HG02970 (cell line): ENCODE measurements around the gene ESYT2.

Source experiments
- ATAC-seq: cut with Tn5 transposase; IDR thresholded peaks from one replicate; pipeline ENCODE4 v1.9.1; 2021; ENCODE audit warnings: mild to moderate bottlenecking, moderate library complexity, moderate number of reproducible peaks; ENCODE audit not compliant: unreplicated experiment, low FRiP score

Gene ESYT2

DNA sequence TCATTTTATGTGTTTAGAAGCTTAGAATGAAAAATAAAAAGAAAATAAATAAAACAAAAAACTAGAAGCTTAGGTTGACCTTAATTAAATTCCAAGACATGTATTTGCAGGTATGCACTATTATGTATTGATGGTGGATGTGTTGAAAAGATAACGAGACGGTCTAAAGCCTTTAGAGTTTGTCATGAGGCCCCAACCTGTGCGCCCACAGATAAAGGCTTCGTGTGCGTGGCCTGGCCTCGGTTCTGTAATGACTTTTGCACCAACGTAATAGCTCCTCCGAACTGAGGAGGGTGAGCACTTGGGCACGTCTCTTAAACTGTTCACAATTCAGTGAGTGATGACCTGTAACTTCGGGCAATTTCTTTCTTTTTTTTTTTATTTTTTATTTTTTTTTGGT lies 81.0 kb downstream of the ESYT2 start:
- ATAC-seq = no peak

- no peak for ATAC-seq
Observed at GRCh38 chr7:158747408-158747807, 81.9 kb downstream of the ESYT2 start.

- no peak for ATAC-seq
Observed at GRCh38 chr7:158746957-158747356, 82.4 kb downstream of the ESYT2 start.

- no peak for ATAC-seq
Observed at GRCh38 chr7:158745057-158745715, 84.1 kb downstream of the ESYT2 start.

DNA sequence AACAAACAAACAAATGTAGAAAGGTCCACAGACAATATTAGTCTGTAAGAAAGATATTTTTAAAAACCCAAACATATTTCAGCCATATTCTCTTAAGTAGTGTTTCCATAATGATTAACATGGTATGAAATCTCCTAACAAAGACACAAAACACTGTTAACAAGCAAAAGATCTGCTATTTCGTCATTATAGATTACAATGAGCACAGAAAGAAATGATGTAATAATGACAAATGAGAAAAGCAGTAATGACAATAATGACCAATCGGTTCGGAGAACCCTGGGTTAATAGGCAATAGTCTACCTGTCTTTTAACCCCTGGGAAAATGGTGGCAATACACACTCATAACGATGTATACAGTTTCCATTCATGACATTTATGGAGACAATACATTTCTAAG lies 85.2 kb downstream of the ESYT2 start:
- no peak for ATAC-seq

DNA sequence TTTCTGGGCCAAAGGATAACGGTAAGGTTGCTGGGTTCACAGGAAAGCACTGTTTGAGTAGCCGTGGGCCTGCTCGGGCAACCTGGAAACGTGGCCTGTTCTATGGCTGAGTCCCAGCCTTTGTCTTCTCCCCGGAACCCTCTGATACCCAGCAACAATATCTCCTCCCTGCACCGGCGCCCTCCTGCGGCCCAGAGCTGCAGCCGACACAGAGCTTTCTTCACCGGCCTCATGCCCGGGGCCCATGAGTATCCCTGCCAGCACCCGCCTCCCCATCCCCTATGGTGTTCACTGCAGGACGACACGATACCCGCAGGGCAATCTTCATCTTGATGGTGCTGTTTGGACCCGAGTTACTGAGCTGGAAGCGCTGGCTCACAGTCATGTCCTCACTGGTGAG lies 86.1 kb downstream of the ESYT2 start:
- ATAC-seq = no peak

DNA sequence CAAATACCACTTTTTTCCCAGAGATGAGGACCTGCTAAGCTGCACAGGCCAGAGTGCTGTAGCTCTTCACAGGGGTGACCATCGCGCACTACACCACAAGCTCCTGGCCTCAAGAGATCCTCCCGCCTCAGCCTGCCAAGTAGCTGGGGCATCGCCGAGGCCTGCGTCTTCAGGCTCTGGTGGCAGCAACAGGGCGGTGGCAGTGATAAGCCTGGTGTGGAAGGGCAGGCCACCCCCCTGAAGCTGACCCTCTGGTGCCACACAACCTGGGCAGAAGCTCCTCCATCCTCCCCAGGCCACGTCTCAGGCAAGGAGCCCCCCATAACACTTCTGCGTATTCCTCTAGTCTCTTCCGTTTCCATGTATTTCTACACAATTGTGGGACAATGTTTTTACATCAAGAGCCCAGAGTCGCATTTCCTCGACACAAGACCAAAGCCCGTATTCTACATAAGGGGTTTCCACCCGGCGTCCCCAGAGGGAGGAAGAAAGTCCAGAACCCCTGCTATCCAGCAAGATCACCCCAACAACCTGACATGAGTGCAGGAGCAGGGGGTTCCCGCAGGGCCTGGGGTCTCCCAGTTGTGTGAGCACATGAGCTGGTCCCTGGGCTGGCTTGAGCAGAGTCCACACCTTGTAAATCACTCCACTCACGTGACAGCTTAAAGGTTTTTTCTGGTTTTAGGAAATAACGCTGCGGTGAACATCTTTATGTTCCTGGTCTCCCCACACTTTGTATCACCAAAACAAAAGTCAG lies 87.1 kb downstream of the ESYT2 start:
- no peak for ATAC-seq

GRCh38 chr7:158741294-158741666 lies 88.0 kb downstream of the ESYT2 start:
- ATAC-seq = no peak

DNA sequence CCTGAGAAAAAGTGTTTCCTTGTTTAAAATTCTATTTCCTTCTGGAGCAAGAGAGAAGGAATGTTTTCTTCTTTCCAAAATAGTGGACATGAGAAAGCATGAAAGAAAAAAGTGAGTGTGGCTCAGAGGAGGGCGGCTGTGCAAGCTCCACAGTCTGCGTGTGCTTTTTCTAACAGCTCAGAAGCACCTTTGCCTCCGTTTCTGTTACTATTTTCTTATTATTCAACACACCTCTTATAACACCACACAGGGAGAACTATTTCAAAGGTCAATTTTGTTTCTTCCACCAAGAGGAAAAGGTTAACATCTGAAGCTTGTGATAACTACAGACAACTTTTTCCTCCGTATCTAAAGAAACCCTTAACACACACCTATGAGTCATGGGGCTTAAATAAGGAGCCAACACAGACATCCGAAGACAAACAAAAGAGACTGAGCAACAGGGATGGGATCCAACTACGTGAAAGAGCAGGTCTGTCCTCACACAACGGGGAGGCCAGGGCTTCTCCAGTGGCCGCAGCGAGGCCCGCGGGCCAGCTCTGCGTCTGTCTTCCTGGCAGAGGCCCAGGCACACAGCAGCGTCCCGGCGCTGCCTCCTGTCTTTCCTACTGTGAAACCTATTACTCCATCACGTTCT lies 88.5 kb downstream of the ESYT2 start:
- no peak for ATAC-seq

- no peak for ATAC-seq
Observed at GRCh38 chr7:158740013-158740656, 89.2 kb downstream of the ESYT2 start.

DNA sequence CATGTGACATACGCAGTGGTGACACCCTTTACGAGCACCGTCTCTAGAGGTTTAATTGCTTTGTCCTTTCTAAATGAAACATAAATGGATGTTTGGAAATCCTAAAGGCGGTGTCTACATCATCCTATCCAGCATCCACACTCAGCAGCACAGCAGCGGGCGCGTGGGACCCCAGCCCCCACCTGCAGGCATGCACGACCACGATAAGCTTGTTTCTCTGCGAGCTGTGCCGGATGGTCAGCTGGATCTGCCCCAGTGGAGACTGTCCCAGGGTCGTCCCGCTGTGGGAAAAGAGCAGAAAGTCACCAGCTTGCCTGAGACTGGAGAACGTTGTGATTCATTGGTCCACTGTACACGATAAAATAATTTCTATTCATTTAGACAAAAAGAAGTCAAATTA lies 90.5 kb downstream of the ESYT2 start:
- no peak for ATAC-seq

GRCh38 chr7:158737064-158737695 lies 92.1 kb downstream of the ESYT2 start:
- ATAC-seq = no peak

GRCh38 chr7:158735935-158736334 lies 93.4 kb downstream of the ESYT2 start:
- ATAC-seq = no peak

DNA sequence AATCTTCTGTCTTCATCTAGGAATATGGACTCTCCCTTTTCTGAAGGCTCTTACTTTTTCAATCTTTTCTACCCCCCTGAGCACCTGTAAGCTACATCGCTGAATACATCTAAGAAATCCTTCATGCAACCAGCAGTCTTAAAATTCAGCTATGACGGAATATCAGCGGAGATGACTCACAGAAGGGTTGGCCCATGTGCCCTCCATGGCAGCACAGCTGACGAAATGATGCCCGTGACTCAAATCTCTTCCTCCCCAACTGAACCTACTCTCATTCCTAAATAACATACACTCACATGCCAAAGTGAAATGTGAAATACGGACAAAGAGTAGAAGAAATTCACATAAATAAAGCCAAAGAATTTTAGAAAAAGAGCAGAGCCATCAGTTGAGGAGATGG lies 94.4 kb downstream of the ESYT2 start:
- no peak for ATAC-seq

DNA sequence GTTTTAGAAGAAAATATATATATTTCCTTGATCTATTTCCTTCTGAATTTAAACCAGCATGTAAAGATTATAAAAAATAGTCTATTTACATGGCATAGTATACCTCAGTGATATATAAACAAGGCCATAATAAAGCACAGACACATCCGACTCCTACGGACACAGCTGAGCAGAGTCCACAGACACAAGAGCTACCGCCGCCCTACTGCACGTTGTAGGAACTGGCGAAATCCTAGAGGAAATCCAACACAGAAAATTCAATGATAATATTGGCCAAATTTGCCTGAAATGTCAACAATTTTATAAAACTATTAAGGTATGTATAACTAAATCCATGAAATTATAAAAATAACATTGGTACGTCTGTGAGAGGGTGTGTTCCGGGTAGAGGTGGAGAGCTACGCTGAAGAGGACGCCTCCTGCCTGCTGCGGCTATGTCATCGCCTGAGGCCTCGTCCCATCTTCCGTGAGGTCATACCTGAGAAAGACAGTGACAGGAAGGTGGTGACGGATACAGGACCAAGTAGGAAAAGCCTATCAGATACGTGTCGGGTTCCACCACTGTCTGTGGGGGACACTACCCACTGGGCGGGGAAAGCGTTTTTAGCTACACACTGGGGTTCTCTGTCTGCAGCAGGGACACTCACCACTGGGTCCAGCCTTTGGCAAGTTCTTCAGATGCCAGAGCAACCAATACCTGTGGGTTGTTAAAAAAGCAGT lies 95.4 kb downstream of the ESYT2 start:
- no peak for ATAC-seq

- ATAC-seq = no peak
Observed at GRCh38 chr7:158733220-158733519, 96.1 kb downstream of the ESYT2 start.

DNA sequence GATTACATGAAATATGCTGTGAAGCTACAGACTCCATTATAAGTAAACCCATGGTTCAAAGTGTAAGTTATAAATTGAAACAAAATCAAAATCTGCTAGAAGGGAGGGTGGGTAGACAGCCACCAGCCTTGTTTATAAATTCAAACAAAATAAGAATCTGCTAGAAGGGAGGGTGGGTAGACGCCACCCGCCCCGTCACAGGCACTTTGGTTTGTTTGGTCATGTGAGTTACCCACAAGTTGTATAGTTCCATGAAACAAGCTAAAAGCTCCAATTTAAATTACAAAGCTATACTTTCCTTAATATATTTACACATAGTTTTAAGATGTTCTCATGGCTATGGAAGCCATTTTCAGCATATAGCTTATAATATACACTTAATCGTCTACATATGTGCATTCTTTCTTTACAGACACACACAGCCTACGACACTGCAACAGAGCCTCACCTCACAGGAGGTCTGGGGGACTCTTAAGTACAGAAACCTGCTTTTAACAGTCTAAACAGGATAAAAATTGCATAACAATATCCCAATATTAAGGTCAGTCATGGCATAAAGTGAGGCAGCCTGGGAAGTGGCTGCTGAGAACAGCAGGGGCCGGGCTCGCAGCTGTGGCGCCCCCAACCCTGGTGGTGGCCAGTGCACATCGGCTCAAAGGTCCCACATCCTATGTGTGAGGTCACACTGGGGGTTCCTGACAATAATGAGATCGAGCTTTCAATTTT lies 96.7 kb downstream of the ESYT2 start:
- no peak for ATAC-seq

GRCh38 chr7:158731761-158732160 lies 97.5 kb downstream of the ESYT2 start:
- ATAC-seq = no peak

- ATAC-seq = no peak
Observed at GRCh38 chr7:158730383-158731346, 98.6 kb downstream of the ESYT2 start.
